Measurements from ENCODE around the gene COQ5. TPM values are rescaled to one million over a fixed set of nuclear protein-coding genes. Genes with fewer than 3 reads are reported as not detected.

The COQ5 gene
- total RNA-seq, 1 experiment from 2014 or later, result 35.1 TPM

GRCh38 chr12:120473807-120474615, 54.9 kb downstream of the COQ5 start:
- H3K4me1 Mint-ChIP-seq, result peaks cover 14% of the 10 kb centered on the region
- H3K36me3 Mint-ChIP-seq, result no peaks in the 10 kb centered on the region
- H3K9me3 Mint-ChIP-seq, result no peaks in the 10 kb centered on the region
- ATAC-seq (no peak), DNase-seq (ENCODE audit: low spot score) (no peak)
- no peak for TF ChIP-seq E2F1 (CRISPR knock-in tag; IDR thresholded peaks at IDR 0.05)
- no peak for TF ChIP-seq ERG (CRISPR knock-in tag; IDR thresholded peaks at IDR 0.05)
- TF ChIP-seq ZNF232 (CRISPR knock-in tag; IDR thresholded peaks at IDR 0.05), result no peak
- TF ChIP-seq MAX (CRISPR knock-in tag; IDR thresholded peaks at IDR 0.05), result no peak
- no peak for TF ChIP-seq EMX1 (CRISPR knock-in tag; IDR thresholded peaks at IDR 0.05)
- no peak for TF ChIP-seq NR2C2 (CRISPR knock-in tag; IDR thresholded peaks at IDR 0.05)
- no peak for TF ChIP-seq TEAD1 (CRISPR knock-in tag; IDR thresholded peaks at IDR 0.05)
- TF ChIP-seq ZMAT4 (CRISPR knock-in tag; IDR thresholded peaks at IDR 0.05), result no peak
- no peak overlapping the region for H3K4me3 Mint-ChIP-seq
- CTCF ChIA-PET, result interaction anchor here (0.7 to 3.0 kb wide), 8 partner anchors 17 to 175 kb away, joined by 3 to 10 read pairs (median 4); partner anchors contain the start of genes DYNLL1 and SIRT4
- POLR2A ChIA-PET, result interaction anchor here (0.6 kb wide), 2 partner anchors 181 to 1080 kb away, joined by 3 to 5 read pairs; no protein-coding TSS in a partner anchor
- no peaks in the 10 kb centered on the region for H3K27me3 Mint-ChIP-seq (ENCODE audit: low read depth)
- H3K27ac Mint-ChIP-seq, result peak overlapping the region; percentile 77; the same call in 1 of the 2 replicates

GRCh38 chr12:120472521-120472920, 56.4 kb downstream of the COQ5 start:
- ChIA-PET POLR2A (no interaction called here), CTCF (no interaction called here)
- Mint-ChIP-seq H3K9me3 (no peaks in the 10 kb centered on the region), H3K27me3 (ENCODE audit: low read depth) (no peaks in the 10 kb centered on the region), H3K4me1 (peaks cover 22% of the 10 kb centered on the region), H3K4me3 (no peak overlapping the region), H3K36me3 (peaks cover 1% of the 10 kb centered on the region; the same call in 1 of the 2 replicates), H3K27ac (no peak overlapping the region)
- DNase-seq (ENCODE audit: low spot score) (no peak), ATAC-seq (no peak)
- TF ChIP-seq NFE2L1 (CRISPR knock-in tag; IDR thresholded peaks at IDR 0.05) (no peak), PRDM15 (CRISPR knock-in tag; IDR thresholded peaks at IDR 0.05) (no peak), JAZF1 (CRISPR knock-in tag; IDR thresholded peaks at IDR 0.05) (no peak), ZSCAN18 (CRISPR knock-in tag; IDR thresholded peaks at IDR 0.05) (no peak), ATF3 (CRISPR knock-in tag; conservative IDR thresholded peaks at IDR 0.05) (no peak), ZNF416 (CRISPR knock-in tag; IDR thresholded peaks at IDR 0.05) (no peak), OVOL2 (CRISPR knock-in tag; IDR thresholded peaks at IDR 0.05; ENCODE audit: borderline replicate concordance) (no peak), E2F1 (CRISPR knock-in tag; IDR thresholded peaks at IDR 0.05) (no peak), NFYB (CRISPR knock-in tag; conservative IDR thresholded peaks at IDR 0.05; ENCODE audit: low read depth) (no peak), PREB (CRISPR knock-in tag; IDR thresholded peaks at IDR 0.05; ENCODE audit: borderline replicate concordance) (no peak), ZNF138 (CRISPR knock-in tag; conservative IDR thresholded peaks at IDR 0.05) (no peak), ELF4 (CRISPR knock-in tag; IDR thresholded peaks at IDR 0.05; ENCODE audit: low read depth) (no peak), CDX4 (CRISPR knock-in tag; IDR thresholded peaks at IDR 0.05; ENCODE audit: borderline replicate concordance) (no peak), ETV6 (CRISPR knock-in tag; IDR thresholded peaks at IDR 0.05) (no peak), GTF2I (CRISPR knock-in tag; conservative IDR thresholded peaks at IDR 0.05) (no peak), ZNF317 (CRISPR knock-in tag; IDR thresholded peaks at IDR 0.05; ENCODE audit: borderline replicate concordance, low read depth) (no peak)
